WTC11 (cell line): ENCODE data around the gene BRS3. TPM values are rescaled to one million over a fixed set of nuclear protein-coding genes. Genes with fewer than 3 reads are reported as not detected.

Experiments
- ATAC-seq: fragments of 200-7000 bp; cut with Tn5 transposase; 2 replicates; pipeline ENCODE4 v1.10.0; 2021; ENCODE audit warnings: mild to moderate bottlenecking, moderate library complexity
- CTCF ChIA-PET: fragments of 300-600 bp; sonication (Branson Sonifier 250); formaldehyde crosslinking; loops from one replicate; lab custom pipeline; 2021; ENCODE audit warnings: antibody characterized with exemption; lab: Charles Lee
- POLR2A ChIA-PET: fragments of 350-600 bp; sonication (Branson Sonifier 250); formaldehyde crosslinking; loops from one replicate; lab custom pipeline; 2021; ENCODE audit warnings: antibody characterized with exemption; lab: Charles Lee
- DNase-seq: peaks from one replicate; pipeline ENCODE4 v3.0.0; 2021; ENCODE audit warnings: low spot score
- H3K27ac Mint-ChIP-seq: 2 replicates; pipeline ENCODE4 v1.8.0; 2021; ENCODE audit warnings: mixed read lengths
- H3K27me3 Mint-ChIP-seq: 2 replicates; pipeline ENCODE4 v1.8.0; 2021; ENCODE audit warnings: low read depth, mild to moderate bottlenecking, moderate library complexity, mixed read lengths
- H3K36me3 Mint-ChIP-seq: 2 replicates; pipeline ENCODE4 v1.8.0; 2021; ENCODE audit warnings: mixed read lengths
- H3K4me1 Mint-ChIP-seq: 2 replicates; pipeline ENCODE4 v1.8.0; 2022; ENCODE audit warnings: mixed read lengths
- H3K4me3 Mint-ChIP-seq: 2 replicates; pipeline ENCODE4 v1.8.0; 2021; ENCODE audit warnings: mild to moderate bottlenecking, moderate library complexity, mixed read lengths
- H3K9me3 Mint-ChIP-seq: 2 replicates; pipeline ENCODE4 v1.8.0; 2021; ENCODE audit warnings: mixed read lengths
- ELF4 ChIP-seq: sonication (generic); formaldehyde crosslinking; IDR thresholded peaks from 2 replicates; pipeline ENCODE4 v1.8.1; 2022; ENCODE audit warnings: low read depth, mild to moderate bottlenecking, moderate library complexity, missing genetic modification reagents
- FOXJ3 ChIP-seq: sonication (generic); formaldehyde crosslinking; IDR thresholded peaks from 2 replicates; pipeline ENCODE4 v1.9.0; 2021; ENCODE audit warnings: missing genetic modification reagents, mild to moderate bottlenecking, borderline replicate concordance
- IRF2 ChIP-seq: sonication (generic); formaldehyde crosslinking; IDR thresholded peaks from 2 replicates; pipeline ENCODE4 v1.8.0; 2022; ENCODE audit warnings: low read depth, missing genetic modification reagents, borderline replicate concordance
- JUN ChIP-seq: sonication (generic); formaldehyde crosslinking; IDR thresholded peaks from 2 replicates; pipeline ENCODE4 v1.8.0; 2023; ENCODE audit warnings: mild to moderate bottlenecking, missing genetic modification reagents
- NR1H2 ChIP-seq: sonication (generic); formaldehyde crosslinking; IDR thresholded peaks from 2 replicates; pipeline ENCODE4 v1.9.0; 2021; ENCODE audit warnings: mild to moderate bottlenecking, moderate library complexity, missing genetic modification reagents
- NR3C1 ChIP-seq: sonication (generic); formaldehyde crosslinking; conservative IDR thresholded peaks from 2 replicates; pipeline ENCODE4 v1.8.1; 2023; ENCODE audit warnings: low read depth, mild to moderate bottlenecking, missing genetic modification reagents
- OVOL2 ChIP-seq: fragments of 250-450 bp; sonication (Bioruptor Pico); IDR thresholded peaks from 2 replicates; pipeline ENCODE4 v1.9.0; 2021; ENCODE audit warnings: mild to moderate bottlenecking, borderline replicate concordance
- RELA ChIP-seq: sonication (generic); formaldehyde crosslinking; IDR thresholded peaks from 2 replicates; pipeline ENCODE4 v1.8.1; 2022; ENCODE audit warnings: missing genetic modification reagents, mild to moderate bottlenecking, borderline replicate concordance
- SMAD3 ChIP-seq: sonication (generic); formaldehyde crosslinking; IDR thresholded peaks from 2 replicates; pipeline ENCODE4 v1.8.0; 2022; ENCODE audit warnings: missing genetic modification reagents, mild to moderate bottlenecking, borderline replicate concordance
- SMAD4 ChIP-seq: sonication (generic); formaldehyde crosslinking; IDR thresholded peaks from 2 replicates; pipeline ENCODE4 v1.8.0; 2022; ENCODE audit warnings: mild to moderate bottlenecking, missing genetic modification reagents
- SOX15 ChIP-seq: fragments of 250-450 bp; sonication (Bioruptor Pico); IDR thresholded peaks from 2 replicates; pipeline ENCODE4 v1.9.0; 2021; ENCODE audit warnings: mild to moderate bottlenecking
- SP1 ChIP-seq: sonication (generic); formaldehyde crosslinking; conservative IDR thresholded peaks from 2 replicates; pipeline ENCODE4 v1.8.1; 2022; ENCODE audit warnings: missing genetic modification reagents
- TCF7 ChIP-seq: sonication (generic); formaldehyde crosslinking; IDR thresholded peaks from 2 replicates; pipeline ENCODE4 v1.8.0; 2022; ENCODE audit warnings: mild to moderate bottlenecking, low read depth, missing genetic modification reagents, moderate library complexity
- ZNF232 ChIP-seq: sonication (generic); formaldehyde crosslinking; IDR thresholded peaks from 2 replicates; pipeline ENCODE4 v1.8.0; 2022; ENCODE audit warnings: mild to moderate bottlenecking, missing genetic modification reagents
- ZNF396 ChIP-seq: fragments of 250-450 bp; sonication (Bioruptor Pico); IDR thresholded peaks from 2 replicates; pipeline ENCODE4 v1.8.0; 2021; ENCODE audit warnings: mild to moderate bottlenecking, moderate library complexity, borderline replicate concordance
- ZNF416 ChIP-seq: fragments of 250-450 bp; sonication (Bioruptor Pico); IDR thresholded peaks from 2 replicates; pipeline ENCODE4 v1.9.0; 2021; ENCODE audit warnings: mild to moderate bottlenecking, inconsistent platforms
- ZNF671 ChIP-seq: fragments of 250-450 bp; sonication (Bioruptor Pico); IDR thresholded peaks from 2 replicates; pipeline ENCODE4 v1.8.0; 2021; ENCODE audit warnings: mild to moderate bottlenecking
- total RNA-seq: library from RNA; stranded (reverse); gene quantifications from 3 replicates; pipeline ENCODE4 v1.2.3, GENCODE V29; 2021
- TF ChIP-seq, protein P1 (sequence below): fragments of 250-450 bp; sonication (Bioruptor Pico); IDR thresholded peaks from 2 replicates; pipeline ENCODE4 v2.1.2; 2022; ENCODE audit warnings: mild to moderate bottlenecking, moderate library complexity
- TF ChIP-seq, protein P2 (sequence below): sonication (generic); formaldehyde crosslinking; IDR thresholded peaks from 2 replicates; pipeline ENCODE4 v1.8.0; 2022; ENCODE audit warnings: mild to moderate bottlenecking, missing genetic modification reagents
- TF ChIP-seq, protein P3 (sequence below): sonication (generic); formaldehyde crosslinking; IDR thresholded peaks from 2 replicates; pipeline ENCODE4 v1.8.0; 2023; ENCODE audit warnings: mild to moderate bottlenecking, missing genetic modification reagents
- TF ChIP-seq, protein P4 (sequence below): sonication (generic); formaldehyde crosslinking; IDR thresholded peaks from 2 replicates; pipeline ENCODE4 v1.8.1; 2023; ENCODE audit warnings: mild to moderate bottlenecking, missing genetic modification reagents
- TF ChIP-seq, protein P5 (sequence below): sonication (generic); formaldehyde crosslinking; IDR thresholded peaks from 2 replicates; pipeline ENCODE4 v1.8.1; 2023; ENCODE audit warnings: mild to moderate bottlenecking, missing genetic modification reagents, moderate library complexity
- TF ChIP-seq, protein P6 (sequence below): sonication (generic); formaldehyde crosslinking; IDR thresholded peaks from 2 replicates; pipeline ENCODE4 v1.8.0; 2022; ENCODE audit warnings: mild to moderate bottlenecking, missing genetic modification reagents
- TF ChIP-seq, protein P7 (sequence below): sonication (generic); formaldehyde crosslinking; IDR thresholded peaks from 2 replicates; pipeline ENCODE4 v1.8.1; 2023; ENCODE audit warnings: mild to moderate bottlenecking, missing genetic modification reagents
- TF ChIP-seq, protein P8 (sequence below): sonication (generic); formaldehyde crosslinking; IDR thresholded peaks from 2 replicates; pipeline ENCODE4 v1.8.1; 2023; ENCODE audit warnings: mild to moderate bottlenecking, moderate library complexity, missing genetic modification reagents

The BRS3 gene
- total RNA-seq, 1 experiment from 2014 or later, result not detected

DNA sequence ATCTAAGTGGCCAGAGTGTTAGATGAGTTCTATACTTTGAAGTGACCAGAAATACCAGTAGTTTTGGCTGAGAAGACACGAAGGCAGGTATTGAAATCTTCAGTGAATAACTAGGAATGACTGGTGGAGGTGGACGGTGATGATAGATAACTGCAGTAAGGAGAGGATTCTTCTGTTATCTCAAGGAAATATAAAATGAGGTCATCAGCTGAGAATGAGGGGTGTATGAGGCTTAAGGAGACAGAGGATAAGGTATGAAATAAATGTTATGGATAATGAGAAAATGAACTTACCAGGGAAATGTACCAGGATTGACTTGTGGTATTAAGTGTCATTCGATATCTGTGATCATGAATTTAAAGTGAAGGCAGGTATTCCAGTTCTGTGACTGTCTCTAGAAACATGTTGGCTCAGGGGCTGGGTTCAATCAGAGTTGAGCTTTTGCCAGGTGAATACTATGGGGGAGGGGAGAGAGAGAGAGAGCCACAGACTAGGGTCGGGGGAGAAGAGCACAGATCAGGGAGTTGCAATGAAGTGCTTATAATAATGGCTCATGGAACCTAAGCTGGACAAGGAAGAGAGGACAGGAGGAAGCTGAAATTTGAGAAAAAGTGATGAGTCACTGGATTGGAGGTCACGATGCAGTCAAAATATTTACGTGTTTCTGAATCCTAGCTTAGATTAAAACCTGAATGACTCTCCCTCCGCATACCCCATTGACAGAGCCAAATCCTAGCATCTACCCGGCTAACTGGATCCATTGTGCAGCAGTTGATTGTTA lies 37.5 kb upstream of the BRS3 start:
- ChIA-PET CTCF (no interaction called here), POLR2A (no interaction called here)
- Mint-ChIP-seq H3K4me3 (no peak overlapping the region), H3K36me3 (peaks cover 6% of the 10 kb centered on the region), H3K27me3 (no peaks in the 10 kb centered on the region; the same call in 1 of the 2 replicates), H3K4me1 (no peaks in the 10 kb centered on the region), H3K27ac (no peak overlapping the region), H3K9me3 (peaks cover 7% of the 10 kb centered on the region; the same call in 1 of the 2 replicates)
- TF ChIP-seq, protein P1, sequence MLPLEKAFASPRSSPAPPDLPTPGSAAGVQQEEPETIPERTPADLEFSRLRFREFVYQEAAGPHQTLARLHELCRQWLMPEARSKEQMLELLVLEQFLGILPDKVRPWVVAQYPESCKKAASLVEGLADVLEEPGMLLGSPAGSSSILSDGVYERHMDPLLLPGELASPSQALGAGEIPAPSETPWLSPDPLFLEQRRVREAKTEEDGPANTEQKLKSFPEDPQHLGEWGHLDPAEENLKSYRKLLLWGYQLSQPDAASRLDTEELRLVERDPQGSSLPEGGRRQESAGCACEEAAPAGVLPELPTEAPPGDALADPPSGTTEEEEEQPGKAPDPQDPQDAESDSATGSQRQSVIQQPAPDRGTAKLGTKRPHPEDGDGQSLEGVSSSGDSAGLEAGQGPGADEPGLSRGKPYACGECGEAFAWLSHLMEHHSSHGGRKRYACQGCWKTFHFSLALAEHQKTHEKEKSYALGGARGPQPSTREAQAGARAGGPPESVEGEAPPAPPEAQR, result no peak
- TF ChIP-seq JUN (CRISPR knock-in tag) (no peak), ELF4 (no peak), ZNF671 (CRISPR knock-in tag) (no peak), ZNF416 (CRISPR knock-in tag) (no peak), TCF7 (CRISPR knock-in tag) (no peak), ZNF232 (CRISPR knock-in tag) (no peak), ZNF396 (CRISPR knock-in tag) (no peak), FOXJ3 (CRISPR knock-in tag) (no peak), SMAD4 (no peak), SOX15 (CRISPR knock-in tag) (no peak), NR1H2 (no peak), OVOL2 (CRISPR knock-in tag) (no peak), NR3C1 (CRISPR knock-in tag) (no peak)
- TF ChIP-seq, protein P2, sequence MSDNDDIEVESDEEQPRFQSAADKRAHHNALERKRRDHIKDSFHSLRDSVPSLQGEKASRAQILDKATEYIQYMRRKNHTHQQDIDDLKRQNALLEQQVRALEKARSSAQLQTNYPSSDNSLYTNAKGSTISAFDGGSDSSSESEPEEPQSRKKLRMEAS, result no peak
- TF ChIP-seq, protein P3, sequence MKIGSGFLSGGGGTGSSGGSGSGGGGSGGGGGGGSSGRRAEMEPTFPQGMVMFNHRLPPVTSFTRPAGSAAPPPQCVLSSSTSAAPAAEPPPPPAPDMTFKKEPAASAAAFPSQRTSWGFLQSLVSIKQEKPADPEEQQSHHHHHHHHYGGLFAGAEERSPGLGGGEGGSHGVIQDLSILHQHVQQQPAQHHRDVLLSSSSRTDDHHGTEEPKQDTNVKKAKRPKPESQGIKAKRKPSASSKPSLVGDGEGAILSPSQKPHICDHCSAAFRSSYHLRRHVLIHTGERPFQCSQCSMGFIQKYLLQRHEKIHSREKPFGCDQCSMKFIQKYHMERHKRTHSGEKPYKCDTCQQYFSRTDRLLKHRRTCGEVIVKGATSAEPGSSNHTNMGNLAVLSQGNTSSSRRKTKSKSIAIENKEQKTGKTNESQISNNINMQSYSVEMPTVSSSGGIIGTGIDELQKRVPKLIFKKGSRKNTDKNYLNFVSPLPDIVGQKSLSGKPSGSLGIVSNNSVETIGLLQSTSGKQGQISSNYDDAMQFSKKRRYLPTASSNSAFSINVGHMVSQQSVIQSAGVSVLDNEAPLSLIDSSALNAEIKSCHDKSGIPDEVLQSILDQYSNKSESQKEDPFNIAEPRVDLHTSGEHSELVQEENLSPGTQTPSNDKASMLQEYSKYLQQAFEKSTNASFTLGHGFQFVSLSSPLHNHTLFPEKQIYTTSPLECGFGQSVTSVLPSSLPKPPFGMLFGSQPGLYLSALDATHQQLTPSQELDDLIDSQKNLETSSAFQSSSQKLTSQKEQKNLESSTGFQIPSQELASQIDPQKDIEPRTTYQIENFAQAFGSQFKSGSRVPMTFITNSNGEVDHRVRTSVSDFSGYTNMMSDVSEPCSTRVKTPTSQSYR, result no peak
- TF ChIP-seq, protein P4, sequence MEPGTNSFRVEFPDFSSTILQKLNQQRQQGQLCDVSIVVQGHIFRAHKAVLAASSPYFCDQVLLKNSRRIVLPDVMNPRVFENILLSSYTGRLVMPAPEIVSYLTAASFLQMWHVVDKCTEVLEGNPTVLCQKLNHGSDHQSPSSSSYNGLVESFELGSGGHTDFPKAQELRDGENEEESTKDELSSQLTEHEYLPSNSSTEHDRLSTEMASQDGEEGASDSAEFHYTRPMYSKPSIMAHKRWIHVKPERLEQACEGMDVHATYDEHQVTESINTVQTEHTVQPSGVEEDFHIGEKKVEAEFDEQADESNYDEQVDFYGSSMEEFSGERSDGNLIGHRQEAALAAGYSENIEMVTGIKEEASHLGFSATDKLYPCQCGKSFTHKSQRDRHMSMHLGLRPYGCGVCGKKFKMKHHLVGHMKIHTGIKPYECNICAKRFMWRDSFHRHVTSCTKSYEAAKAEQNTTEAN, result no peak
- DNase-seq (no peak), ATAC-seq (no peak)

DNA sequence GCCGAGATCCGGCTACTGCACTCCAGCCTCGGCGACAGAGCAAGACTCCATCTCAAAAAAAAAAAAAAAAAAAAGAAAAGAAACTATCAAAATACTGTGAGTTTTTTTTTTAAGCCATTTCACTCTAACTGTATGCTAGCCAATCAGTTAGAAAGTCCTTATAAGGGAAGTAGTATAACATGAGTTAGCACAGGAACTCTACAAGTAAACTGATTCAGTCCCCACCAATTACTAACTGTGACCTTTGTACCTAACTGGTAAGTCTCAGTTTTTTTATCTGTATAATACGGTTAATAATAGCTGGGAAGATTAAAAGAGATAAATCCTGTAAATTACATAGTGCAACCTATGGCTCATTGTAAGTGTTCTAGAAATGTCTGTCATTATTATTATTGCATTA lies 35.1 kb upstream of the BRS3 start:
- ChIA-PET CTCF (interaction anchor here (0.7 kb wide), 2 partner anchors 33 to 40 kb away, joined by 4 read pairs; no protein-coding TSS in a partner anchor), POLR2A (interaction anchor here (0.7 kb wide), 1 partner anchor 426 kb away, joined by 11 read pairs; no protein-coding TSS in a partner anchor)
- Mint-ChIP-seq H3K27ac (no peak overlapping the region), H3K27me3 (no peaks in the 10 kb centered on the region), H3K4me1 (no peaks in the 10 kb centered on the region), H3K36me3 (no peaks in the 10 kb centered on the region), H3K4me3 (no peak overlapping the region), H3K9me3 (no peaks in the 10 kb centered on the region)
- DNase-seq (no peak), ATAC-seq (no peak)
- TF ChIP-seq, protein P5, sequence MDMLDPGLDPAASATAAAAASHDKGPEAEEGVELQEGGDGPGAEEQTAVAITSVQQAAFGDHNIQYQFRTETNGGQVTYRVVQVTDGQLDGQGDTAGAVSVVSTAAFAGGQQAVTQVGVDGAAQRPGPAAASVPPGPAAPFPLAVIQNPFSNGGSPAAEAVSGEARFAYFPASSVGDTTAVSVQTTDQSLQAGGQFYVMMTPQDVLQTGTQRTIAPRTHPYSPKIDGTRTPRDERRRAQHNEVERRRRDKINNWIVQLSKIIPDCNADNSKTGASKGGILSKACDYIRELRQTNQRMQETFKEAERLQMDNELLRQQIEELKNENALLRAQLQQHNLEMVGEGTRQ (CRISPR knock-in tag), result no peak
- TF ChIP-seq SP1 (CRISPR knock-in tag), result no peak
- TF ChIP-seq RELA (CRISPR knock-in tag), result no peak
- TF ChIP-seq, protein P6, sequence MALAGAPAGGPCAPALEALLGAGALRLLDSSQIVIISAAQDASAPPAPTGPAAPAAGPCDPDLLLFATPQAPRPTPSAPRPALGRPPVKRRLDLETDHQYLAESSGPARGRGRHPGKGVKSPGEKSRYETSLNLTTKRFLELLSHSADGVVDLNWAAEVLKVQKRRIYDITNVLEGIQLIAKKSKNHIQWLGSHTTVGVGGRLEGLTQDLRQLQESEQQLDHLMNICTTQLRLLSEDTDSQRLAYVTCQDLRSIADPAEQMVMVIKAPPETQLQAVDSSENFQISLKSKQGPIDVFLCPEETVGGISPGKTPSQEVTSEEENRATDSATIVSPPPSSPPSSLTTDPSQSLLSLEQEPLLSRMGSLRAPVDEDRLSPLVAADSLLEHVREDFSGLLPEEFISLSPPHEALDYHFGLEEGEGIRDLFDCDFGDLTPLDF (CRISPR knock-in tag), result no peak
- TF ChIP-seq, protein P7, sequence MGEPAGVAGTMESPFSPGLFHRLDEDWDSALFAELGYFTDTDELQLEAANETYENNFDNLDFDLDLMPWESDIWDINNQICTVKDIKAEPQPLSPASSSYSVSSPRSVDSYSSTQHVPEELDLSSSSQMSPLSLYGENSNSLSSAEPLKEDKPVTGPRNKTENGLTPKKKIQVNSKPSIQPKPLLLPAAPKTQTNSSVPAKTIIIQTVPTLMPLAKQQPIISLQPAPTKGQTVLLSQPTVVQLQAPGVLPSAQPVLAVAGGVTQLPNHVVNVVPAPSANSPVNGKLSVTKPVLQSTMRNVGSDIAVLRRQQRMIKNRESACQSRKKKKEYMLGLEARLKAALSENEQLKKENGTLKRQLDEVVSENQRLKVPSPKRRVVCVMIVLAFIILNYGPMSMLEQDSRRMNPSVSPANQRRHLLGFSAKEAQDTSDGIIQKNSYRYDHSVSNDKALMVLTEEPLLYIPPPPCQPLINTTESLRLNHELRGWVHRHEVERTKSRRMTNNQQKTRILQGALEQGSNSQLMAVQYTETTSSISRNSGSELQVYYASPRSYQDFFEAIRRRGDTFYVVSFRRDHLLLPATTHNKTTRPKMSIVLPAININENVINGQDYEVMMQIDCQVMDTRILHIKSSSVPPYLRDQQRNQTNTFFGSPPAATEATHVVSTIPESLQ (CRISPR knock-in tag), result no peak
- TF ChIP-seq JUN (CRISPR knock-in tag), result no peak
- no peak for TF ChIP-seq SMAD3 (CRISPR knock-in tag)
- TF ChIP-seq, protein P8, sequence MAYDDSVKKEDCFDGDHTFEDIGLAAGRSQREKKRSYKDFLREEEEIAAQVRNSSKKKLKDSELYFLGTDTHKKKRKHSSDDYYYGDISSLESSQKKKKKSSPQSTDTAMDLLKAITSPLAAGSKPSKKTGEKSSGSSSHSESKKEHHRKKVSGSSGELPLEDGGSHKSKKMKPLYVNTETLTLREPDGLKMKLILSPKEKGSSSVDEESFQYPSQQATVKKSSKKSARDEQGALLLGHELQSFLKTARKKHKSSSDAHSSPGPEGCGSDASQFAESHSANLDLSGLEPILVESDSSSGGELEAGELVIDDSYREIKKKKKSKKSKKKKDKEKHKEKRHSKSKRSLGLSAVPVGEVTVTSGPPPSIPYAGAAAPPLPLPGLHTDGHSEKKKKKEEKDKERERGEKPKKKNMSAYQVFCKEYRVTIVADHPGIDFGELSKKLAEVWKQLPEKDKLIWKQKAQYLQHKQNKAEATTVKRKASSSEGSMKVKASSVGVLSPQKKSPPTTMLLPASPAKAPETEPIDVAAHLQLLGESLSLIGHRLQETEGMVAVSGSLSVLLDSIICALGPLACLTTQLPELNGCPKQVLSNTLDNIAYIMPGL (CRISPR knock-in tag), result no peak
- TF ChIP-seq IRF2 (CRISPR knock-in tag), result no peak
